Measurements from ENCODE around the gene EGFL7.

DNA sequence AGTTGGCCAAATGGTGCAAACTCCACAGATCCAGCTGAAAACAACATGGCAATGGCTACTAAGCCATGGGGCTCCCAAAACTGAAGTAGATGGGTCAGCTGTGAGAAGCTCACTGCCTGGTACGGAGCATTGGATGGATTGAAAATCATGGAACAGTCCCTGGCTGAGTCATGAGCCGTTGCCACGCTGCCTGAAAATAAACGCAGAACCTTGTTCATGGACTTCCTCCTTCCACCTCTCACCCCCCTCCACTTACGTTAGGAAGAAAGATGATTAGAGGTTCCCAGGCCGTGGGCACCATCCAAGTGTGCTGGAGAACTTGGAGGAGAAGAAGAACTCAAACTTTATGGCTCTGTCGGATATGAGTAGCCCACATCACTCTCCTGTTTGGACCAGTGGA lies 42.8 kb downstream of the EGFL7 start:
- TF ChIP-seq, protein P1, sequence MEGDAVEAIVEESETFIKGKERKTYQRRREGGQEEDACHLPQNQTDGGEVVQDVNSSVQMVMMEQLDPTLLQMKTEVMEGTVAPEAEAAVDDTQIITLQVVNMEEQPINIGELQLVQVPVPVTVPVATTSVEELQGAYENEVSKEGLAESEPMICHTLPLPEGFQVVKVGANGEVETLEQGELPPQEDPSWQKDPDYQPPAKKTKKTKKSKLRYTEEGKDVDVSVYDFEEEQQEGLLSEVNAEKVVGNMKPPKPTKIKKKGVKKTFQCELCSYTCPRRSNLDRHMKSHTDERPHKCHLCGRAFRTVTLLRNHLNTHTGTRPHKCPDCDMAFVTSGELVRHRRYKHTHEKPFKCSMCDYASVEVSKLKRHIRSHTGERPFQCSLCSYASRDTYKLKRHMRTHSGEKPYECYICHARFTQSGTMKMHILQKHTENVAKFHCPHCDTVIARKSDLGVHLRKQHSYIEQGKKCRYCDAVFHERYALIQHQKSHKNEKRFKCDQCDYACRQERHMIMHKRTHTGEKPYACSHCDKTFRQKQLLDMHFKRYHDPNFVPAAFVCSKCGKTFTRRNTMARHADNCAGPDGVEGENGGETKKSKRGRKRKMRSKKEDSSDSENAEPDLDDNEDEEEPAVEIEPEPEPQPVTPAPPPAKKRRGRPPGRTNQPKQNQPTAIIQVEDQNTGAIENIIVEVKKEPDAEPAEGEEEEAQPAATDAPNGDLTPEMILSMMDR (IDR thresholded peaks at IDR 0.05) = no peak
- TF ChIP-seq ZFX (IDR thresholded peaks at IDR 0.05; ENCODE audit: borderline replicate concordance) = no peak

All from 22Rv1 (cell line).